K562 treated with DMSO at 1 percent for 48 hours (cell line): ENCODE data around the gene COQ3. TPM values are rescaled to one million over a fixed set of nuclear protein-coding genes. Genes with fewer than 3 reads are reported as not detected.

Experiments used
- total RNA-seq: library from RNA; unstranded; fragments of 300-600 nt; gene quantifications from 2 replicates; pipeline ENCODE4 v1.2.3, GENCODE V29; 2022; ENCODE audit warnings: low replicate concordance; ENCODE audit errors: extremely low read depth

Gene COQ3
- not detected in 2 replicates for total RNA-seq

GRCh38 chr6:99393698-99394531 is at the start of gene COQ3:
Gene COQ3, minus strand, starts transcription at chr6:99394195. Its CDS starts 16 bp downstream, at chr6:99394179.

GRCh38 chr6:99424761-99425646 is 31.0 kb upstream of the COQ3 start, which contains the start of gene PNISR:
Gene PNISR, minus strand, starts transcription at chr6:99425308. Its CDS starts 10,649 bp downstream, at chr6:99414659.

GRCh38 chr6:99349171-99350141 is 44.5 kb downstream of the COQ3 start, which contains the start of gene FAXC:
Gene FAXC, minus strand, starts transcription at chr6:99349674. Its CDS starts 302 bp downstream, at chr6:99349372.

Other genes with a start within 250 kb of the COQ3 start
- not detected in 2 replicates for gene FAXC, start 44.5 kb downstream of the COQ3 start, total RNA-seq
- gene PNISR, start 31.1 kb upstream of the COQ3 start, total RNA-seq = not detected in 2 replicates
- gene USP45, start 121.2 kb upstream of the COQ3 start, total RNA-seq = not detected in 2 replicates
- gene CCNC, start 174.5 kb upstream of the COQ3 start, total RNA-seq = not detected in 2 replicates
- not detected in 2 replicates for gene PRDM13, start 212.6 kb upstream of the COQ3 start, total RNA-seq